Anterior cingulate cortex (tissue), 58 donors: ENCODE data around the gene ZNF362.
"Not testable (repeated sequence)": the region's sequence is repeated elsewhere in the genome, so short reads cannot be mapped to it uniquely, and the experiment has no call there.

Source experiments
- DNase-seq, 58 donors: peaks; one replicate each; lab custom pipeline; 2025; lab: John Stamatoyannopoulos, UW

The ZNF362 gene, protein sequence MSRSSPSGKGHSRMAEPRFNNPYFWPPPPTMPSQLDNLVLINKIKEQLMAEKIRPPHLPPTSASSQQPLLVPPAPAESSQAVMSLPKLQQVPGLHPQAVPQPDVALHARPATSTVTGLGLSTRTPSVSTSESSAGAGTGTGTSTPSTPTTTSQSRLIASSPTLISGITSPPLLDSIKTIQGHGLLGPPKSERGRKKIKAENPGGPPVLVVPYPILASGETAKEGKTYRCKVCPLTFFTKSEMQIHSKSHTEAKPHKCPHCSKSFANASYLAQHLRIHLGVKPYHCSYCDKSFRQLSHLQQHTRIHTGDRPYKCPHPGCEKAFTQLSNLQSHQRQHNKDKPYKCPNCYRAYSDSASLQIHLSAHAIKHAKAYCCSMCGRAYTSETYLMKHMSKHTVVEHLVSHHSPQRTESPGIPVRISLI

DNA sequence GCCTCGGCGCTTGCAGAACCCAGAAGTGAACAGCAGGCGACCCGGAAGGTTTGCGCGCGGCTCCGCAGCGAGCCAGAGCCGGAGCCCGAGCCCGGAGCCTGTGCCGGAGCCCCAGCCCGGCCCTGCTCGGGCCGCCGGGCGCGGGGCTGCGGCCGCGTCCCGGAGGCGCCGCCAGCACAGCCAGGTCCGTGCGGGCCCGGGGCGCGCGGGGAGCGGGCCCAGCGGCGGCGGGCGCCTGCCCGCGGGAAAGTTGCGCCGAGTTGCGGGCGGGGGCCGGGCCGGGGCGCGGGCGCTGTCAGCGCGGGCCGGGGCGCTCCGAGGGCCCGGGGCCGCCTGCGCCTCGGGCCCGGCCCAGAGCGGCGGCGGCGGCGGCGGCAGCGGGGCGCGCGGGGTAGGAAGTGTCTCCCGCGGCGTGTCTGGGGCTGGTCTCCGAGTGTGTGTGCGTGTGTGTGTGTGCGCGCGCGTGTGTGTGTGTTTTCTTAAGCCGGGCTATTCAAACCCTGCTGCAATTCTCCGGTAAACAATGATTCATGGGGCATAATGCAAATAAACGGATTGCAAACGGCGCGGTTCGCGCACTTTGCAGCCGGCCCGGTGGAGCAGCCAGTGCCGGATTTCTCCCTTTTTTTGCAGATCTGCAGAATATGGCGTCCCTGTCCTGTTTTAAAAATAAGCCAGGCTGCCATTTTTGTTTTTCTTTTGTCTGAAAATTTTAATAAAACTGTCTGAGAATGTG lies at the start of gene ZNF362:
Gene ZNF362, plus strand, starts transcription at position 22 of the 736 bp plus-strand sequence. CDS start 14,083 bp downstream, outside the sequence.
- DNase-seq, result peak in 44 of 58 donors; percentile 2 to 62 (median 28)

DNA sequence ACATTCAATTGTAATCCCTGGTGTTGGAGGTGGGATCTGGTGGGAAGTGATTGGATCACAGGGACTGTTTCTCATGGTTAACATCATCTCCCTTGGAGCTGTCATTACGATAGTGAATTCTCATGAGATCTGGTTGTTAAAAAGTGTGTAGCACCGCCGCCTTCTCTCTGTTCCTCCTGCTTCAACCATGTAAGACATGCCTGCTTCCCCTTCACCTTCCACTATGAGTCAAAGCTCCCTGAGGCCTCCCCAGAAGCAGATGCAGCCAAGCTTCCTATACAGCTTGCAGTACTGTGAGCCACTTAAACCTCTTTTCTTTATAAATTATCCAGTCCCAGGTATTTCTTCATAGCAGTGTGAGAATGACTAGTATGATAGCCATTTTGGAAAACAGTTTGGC lies 44.3 kb upstream of the ZNF362 start:
- DNase-seq, result no peak

DNA sequence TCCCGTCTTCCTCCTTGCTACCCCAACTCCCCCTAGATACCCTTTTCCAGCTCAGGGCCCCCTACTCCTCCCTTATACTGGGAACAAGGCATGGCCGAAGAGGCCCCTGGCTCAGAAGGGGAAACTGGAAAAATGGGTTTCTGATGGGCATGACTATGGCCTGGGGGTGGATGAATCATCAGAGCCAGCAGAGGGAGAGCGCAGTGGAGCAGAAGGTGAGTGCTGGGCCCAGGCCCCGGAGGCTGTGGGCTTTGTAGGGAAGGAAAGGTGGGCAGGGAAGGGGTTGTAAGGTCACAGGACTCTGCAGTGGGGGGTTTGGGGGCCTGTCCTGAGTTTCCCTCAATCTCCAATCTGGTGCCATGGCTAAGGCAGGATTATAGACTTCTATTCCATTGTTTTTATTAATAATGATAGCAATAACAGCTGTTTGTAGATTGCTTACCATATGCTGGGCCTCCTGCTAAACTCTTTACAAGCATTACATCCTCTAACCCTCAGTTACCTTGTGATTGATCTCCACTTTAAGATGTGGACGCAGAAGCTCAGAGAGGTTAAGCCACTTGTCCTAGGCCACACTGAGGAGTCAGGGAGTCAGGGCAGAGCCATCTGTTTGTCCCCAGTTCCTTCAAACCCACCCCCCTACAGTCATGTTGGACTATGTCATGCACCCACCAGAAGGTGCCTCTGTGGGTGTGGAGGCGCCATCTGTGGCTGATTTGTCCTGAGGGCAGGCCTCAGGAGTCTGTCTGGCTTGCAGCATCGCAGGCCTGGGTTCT lies 36.2 kb upstream of the ZNF362 start:
- DNase-seq, result no peak

DNA sequence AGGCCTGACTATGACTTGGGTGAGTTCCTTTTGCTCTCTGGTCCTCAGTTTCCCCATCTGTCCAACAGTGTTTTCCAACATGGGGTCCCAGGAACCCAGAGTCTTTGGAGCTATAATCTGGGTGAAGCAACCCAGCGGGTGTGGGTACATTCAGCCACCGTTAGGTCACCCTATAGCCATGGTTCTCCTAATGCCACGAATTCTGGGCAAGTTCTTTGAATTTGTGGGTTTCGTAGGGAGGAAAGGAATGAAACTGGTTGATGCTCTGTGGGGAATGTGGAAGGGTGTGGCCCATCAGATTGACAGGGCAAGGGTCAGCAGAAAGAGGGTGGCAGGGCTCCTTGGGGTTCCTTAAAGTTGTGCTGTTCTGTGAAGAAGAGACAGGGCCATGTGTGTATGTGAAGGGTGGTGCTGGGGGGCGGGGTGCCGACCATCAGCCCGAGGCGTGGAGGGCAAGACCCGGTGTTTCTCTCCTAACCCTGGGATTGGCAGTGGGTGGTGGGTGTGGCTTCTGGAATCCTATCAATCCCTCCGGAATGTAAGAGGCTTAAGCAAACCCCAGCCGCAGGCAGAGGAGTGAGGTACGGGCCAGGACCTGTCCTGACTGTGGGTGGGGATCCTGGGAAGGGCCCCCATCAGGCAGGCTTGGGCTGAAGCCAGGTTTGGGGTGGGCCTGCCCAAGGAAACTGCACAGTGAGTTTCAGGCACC lies 35.5 kb upstream of the ZNF362 start:
- DNase-seq, result no peak

DNA sequence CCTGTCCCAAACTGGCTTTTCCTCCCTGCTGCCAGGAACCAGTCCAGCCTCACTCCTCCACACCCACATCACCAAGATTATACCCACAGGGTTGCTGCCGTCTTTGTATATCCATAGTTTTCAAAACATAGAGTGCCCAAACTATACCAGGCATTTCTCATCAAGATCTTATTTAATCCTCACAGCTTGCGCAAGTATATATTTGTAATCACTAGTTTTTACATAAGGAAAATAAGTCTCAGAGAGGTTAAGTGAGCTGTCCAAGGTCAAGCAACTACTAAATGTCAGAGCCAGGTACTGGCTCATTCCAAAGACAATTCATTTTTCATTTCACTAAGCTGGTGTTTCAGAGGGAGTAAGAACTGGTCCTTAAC lies 34.9 kb upstream of the ZNF362 start:
- DNase-seq, result no peak

DNA sequence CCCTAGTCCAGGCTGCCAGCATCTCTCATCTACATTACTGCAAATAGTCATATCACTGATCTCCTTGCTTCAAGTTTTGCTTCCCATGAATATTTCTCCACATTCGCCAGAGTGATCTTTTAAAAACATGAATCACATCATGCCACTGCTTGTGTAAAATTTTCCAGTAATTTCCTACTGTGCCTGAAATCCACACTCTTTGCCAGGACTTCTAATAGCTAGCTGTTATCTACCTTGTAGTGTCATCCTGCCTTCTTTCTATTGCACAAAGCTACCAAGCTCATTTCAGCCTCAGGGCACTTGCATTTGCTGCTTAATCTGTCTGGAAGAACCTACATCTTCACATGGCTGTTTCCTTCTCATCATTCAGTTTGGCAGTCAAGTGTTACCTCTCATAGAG lies 33.9 kb upstream of the ZNF362 start:
- DNase-seq, result no peak

DNA sequence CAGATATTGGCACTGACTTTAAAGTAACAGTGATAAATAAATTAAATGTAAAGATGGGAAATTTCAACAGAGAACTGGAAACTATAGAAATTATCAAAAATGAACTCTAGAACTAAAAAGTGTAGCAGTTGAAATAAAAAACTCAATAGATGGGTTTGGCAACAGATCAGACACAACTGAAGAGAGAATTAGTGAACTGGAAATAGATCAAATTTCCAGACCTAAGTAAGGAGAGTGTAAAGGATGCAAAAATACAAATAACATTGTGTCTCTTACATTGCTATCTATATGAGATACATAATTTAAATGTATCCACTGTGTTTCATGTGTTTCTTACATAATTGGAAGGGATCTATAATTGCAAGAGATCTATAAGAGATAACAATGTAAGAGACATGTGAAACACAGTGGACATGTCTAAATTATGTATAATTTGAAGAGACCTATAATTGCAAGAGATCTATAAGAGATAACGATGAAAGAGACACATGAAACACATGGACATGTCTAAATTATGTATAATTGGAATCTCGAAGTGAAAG lies 32.1 kb upstream of the ZNF362 start:
- no peak for DNase-seq

DNA sequence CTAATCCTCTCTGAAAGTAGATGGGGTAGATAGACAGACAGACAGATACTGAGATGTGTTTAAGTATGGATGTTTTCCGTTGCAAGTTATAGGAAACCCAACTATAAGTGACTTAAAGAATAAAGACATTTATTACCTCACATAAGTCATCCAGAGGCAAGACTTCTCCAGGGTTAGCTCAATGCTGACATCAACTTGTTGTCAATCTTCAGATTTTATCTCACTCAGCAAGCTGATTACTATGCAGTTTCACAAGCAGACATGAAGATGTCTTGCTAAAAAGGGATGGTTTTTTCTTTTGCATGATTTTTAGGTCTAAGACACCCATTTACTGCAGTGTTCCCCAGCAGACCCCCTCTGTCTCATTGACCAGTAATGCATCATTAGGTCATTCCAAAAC lies 30.7 kb upstream of the ZNF362 start:
- no peak for DNase-seq

DNA sequence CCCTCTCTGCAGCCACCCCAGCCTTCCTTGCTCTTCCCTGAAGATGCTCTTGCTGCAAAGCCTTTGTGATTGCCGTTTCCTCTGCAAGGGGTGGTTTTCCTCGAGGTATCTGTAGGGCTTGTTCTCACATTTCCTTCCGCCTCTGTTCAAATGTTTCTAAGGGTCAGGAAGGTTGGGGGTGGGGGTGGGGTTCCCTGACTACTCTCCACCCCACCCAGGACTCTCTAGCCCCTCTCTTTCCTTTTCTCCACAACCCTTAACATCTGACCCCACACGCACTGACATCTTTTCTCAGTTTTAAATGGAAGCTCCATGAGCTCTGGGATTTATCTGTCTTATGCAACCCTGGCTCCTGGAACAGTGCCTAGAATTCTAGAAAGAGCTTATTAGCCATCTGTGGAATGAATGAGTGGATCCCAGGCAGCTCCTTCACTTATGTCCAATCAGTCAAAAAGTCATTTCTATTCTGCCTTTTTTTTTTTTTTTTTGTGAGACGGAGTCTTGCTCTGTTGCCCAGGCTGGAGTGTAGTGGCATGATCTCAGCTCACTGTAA lies 27.3 kb upstream of the ZNF362 start:
- peak in 9 of 58 donors; percentile 1 to 40 (median 7) for DNase-seq

DNA sequence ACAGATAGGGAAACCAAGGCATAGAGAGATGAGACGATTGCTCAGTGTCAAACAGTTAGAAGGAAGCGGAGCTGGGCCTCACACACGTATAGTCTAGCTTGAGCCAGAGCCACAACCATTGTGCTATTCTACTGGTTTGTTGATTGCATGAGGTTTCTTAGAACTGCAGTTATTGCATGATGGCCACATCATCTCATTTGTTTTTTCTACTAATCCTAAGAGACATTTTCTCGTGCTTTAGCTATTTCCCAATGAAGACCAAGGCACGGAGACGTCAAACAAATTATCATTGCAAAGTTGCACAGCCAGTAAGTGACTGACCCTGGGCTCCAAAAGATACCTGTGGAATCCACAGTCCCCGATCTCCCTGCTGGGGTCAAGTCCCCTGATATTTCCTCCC lies 25.1 kb upstream of the ZNF362 start:
- no peak for DNase-seq

DNA sequence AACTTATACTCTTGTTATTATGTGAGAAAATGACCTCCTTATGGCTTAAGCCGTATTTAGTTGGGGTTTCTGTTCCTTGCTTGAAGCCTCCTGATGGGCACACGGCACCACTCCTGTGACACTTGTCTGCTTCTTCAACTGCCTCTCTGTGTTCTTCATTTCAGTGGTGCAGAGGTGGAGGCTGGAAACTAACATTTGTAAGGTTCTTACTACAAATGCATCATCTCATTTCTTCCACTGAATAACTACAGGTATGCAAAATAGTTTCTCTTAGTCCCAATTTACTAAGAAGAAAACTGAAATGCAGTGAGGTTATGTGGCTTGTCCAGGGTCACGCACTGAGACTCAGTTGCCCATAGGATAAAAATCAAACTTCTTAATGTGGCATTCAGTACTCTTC lies 23.6 kb upstream of the ZNF362 start:
- DNase-seq, result no peak

DNA sequence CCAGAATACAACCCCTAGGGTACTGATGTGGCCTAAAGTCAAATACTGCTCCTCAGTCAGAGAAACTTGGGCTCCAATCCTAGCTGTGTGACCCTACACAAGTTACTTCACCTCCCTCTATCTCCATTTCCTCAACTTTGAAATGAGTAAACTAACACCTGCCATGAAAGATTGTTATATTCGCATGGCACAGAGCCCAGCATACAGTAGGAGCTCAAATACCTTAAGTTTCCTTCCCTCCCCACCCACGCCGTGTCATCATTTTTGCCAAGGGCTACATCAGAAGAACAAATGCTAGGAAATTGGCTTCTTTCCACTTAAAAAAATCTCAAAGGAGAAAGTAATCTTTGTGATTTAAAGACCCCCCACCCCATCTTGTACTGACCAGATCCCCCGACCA lies 22.2 kb upstream of the ZNF362 start:
- DNase-seq, result no peak

DNA sequence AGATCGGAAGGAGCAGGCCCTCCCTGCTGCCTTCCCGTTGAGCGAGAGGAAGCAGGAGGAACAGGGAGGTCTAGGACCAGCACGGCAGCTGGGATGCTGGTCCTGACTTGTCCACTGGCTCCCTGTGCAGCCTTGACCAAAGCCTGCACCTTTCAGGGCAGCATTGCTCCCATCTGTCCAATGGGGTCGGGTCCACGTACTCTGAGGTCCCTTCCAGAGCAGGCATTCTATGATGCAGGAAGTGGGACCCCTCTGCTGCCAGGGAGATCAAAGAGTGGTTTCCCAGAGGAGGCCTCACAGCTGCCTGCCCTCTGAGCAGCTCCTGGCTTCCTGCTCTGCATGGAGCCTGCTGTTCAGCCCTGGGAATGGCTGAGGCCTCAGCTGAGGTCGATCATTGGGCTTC lies 21.7 kb upstream of the ZNF362 start:
- no peak for DNase-seq

DNA sequence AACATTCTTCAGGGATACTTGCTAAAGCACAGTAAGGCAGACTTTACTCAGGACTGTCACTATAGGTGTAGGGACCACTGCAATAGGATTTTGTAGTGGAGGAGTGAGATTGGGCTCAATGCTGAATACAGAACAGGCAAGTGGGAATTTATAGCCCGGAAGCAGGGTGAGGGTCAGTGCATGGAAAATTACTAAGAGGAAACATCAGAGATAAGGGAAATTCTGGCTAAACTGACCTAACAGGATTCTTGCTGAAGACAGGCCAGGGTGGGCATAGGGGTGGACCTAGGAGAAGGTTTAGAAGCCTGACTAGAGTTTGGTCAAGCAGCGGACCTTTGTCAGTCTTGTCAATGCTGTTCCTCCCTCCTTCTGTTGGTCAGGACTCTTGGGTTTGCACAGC lies 20.8 kb upstream of the ZNF362 start:
- DNase-seq, result no peak

DNA sequence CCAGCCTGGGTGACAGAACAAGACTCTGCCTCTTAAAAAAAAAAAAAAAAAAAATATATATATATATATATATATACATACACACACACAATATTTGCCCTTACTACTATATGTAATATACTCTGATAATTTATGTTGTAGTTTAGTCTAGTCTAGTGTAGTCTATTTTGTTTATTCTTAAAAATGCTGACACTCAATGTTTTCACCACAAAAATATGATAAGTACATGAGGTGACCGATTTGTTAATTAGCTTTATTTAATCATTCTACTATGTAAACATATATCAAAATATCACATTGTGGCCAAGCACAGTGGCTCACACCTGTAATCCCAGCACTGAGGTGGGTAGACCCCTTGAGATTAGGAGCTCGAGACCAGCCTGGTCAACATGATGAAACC lies 19.8 kb upstream of the ZNF362 start:
- DNase-seq, result no peak

DNA sequence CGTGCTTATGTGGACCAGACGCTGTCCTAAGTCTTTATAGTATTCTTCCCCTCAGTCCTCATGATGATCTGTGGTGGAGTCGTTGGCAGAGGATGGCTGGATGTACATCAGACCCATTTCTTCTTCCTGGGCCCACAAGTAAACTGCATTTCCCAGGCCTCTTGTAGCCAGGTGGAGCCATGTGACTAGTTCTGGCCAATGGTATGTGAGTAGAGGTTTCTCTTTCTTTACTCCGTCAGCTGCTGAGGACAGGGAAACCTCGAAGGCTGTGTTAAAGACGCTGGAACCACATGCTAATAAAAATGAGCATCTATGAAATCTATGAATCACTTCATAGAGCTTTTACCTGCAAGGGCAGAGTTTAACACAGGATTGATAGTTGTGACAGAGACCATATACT lies 18.7 kb upstream of the ZNF362 start:
- peak in 2 of 58 donors; percentile 1 to 5 for DNase-seq

DNA sequence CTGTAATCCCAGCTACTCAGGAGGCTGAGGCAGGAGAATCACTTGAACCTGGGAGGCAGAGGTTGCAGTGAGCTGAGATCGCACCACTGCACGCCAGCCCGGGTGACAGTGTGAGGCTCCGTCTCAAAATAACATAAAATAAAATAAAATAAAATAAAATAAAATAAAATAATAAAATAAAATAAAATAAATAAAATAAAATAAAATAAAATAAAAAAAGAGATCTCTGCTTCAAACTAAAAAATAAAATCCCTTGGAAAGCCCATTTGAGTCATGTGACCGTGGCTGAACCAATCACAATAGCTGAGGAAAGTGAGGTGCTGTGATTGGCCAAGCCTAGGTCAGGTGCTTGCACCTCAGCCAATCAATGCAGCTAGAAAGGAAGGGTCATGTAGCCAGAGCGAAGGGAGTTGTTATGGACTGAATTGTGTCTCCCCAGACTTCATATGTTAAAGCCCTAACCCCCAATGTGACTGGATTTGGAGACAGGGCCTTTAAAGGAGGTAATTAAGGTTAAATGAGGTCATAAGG lies 18.0 kb upstream of the ZNF362 start:
- DNase-seq, result not testable (repeated sequence)

DNA sequence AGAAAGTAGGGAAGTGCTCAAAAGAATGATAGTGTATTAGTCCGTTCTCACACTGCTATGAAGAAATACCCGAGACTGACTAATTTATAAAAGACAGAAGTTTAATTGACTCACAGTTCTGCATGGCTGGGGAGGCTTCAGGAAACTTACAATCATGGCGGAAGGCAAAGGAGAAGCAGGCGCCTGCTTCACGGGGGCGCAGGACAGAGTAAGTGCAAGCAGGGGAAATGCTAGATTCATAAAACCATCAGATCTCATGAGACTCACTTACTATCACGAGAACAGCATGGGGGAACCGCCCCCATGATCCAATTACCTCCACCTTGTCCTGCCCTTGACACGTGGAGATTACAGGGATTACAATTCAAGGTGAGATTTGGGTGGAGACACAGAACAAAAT lies 16.9 kb upstream of the ZNF362 start:
- not testable (repeated sequence) for DNase-seq

DNA sequence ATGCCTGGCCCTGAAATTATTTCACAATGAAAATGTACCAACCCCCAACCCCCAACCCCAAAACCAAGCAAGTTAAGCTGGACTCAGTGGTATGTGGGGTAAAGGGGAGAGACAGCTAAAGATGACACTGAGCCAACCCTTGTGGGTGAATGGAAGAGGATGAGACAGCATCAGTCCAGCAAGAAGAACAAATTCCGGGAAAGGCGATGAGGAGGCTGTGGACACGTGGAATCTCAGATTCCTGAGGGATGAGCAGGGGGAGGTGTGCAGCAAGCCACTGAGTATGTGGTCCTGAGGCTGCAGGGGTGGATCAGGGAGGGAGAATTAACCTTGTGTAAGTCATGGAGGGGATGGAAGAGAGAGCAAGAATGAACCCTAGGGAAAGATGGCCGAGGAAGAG lies 14.4 kb upstream of the ZNF362 start:
- DNase-seq, result no peak

DNA sequence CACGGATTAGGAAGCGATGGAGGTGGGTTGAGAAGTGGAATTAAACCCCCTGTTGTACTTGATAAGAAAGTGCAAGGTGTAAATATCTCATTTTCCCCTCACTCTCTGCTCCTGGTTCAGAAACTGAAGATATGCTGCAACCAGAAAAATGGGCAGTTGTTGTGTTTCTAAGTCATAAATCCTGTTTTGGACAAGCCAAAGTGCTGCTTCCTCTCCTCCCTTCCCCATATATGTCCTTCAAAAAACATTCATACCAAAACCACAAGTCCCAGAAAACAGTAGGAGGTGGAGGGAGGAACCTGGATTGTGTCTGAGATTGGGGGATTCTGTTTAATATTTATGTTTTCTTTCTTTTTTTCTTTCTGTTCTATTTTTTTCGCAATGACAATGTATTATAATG lies 13.6 kb upstream of the ZNF362 start:
- DNase-seq, result no peak
